Right atrium auricular region (tissue), 2 donors: ENCODE results near the gene SPTBN1. TPM values are rescaled to one million over a fixed set of nuclear protein-coding genes. Genes with fewer than 3 reads are reported as not detected.

ENCODE experiments used
- DNase-seq: peaks from one replicate; pipeline ENCODE4 v3.0.0-alpha.2; 2019; ENCODE audit warnings: low spot score
- H3K27ac ChIP-seq, 2 donors: fragments of 200-600 bp; sonication (generic); 1 replicate in 1 of 2; 2 replicates in 1 of 2; pipeline ENCODE4 v1.5.1; 2016 to 2019
- H3K27me3 ChIP-seq, 2 donors: fragments of 200-600 bp; sonication (generic); one replicate each; pipeline versions ENCODE4 v1.5.1 to v1.6.0; 2017 to 2019
- H3K36me3 ChIP-seq: fragments of 200-600 bp; sonication (generic); one replicate; pipeline ENCODE4 v1.5.1; 2016
- H3K4me1 ChIP-seq, 2 donors: fragments of 200-600 bp; sonication (generic); one replicate each; pipeline versions ENCODE4 v1.5.1 to v1.6.0; 2017 to 2019
- H3K4me3 ChIP-seq, 2 donors: fragments of 200-600 bp; sonication (generic); 1 replicate in 1 of 2; 2 replicates in 1 of 2; pipeline ENCODE4 v1.5.1; 2017 to 2019; ENCODE audit warnings: mild to moderate bottlenecking in 1 of 2, moderate library complexity in 1 of 2
- H3K9me3 ChIP-seq, 2 donors: fragments of 200-600 bp; sonication (generic); one replicate each; pipeline ENCODE4 v1.5.1; 2019
- CTCF ChIP-seq, 2 donors: fragments of 200-600 bp; sonication (generic); IDR thresholded peaks; one replicate each; pipeline ENCODE4 v1.5.1; 2019; ENCODE audit warnings: antibody characterized with exemption in 2 of 2
- total RNA-seq, 2 donors: library from RNA; depleted of rRNA; stranded (reverse); fragments of >200 nt; gene quantifications; one replicate each; pipeline ENCODE4 v1.1.0, GENCODE V29; 2016

SPTBN1 gene
- total RNA-seq, 2 donors from 2014 or later = 265 to 382 TPM

GRCh38 chr2:54589340-54590215 lies 133.5 kb downstream of the SPTBN1 start:
- H3K4me3 ChIP-seq = no peak overlapping the region
- H3K27me3 ChIP-seq = no peaks in the 10 kb centered on the region
- DNase-seq = no peak
- peaks cover 0 to 71% of the 10 kb centered on the region in 2 donors for H3K4me1 ChIP-seq
- peak overlapping the region; percentile 14 to 17 for H3K27ac ChIP-seq
- no peaks in the 10 kb centered on the region for H3K9me3 ChIP-seq
- TF ChIP-seq CTCF (IDR thresholded peaks at IDR 0.05) = no peak
- H3K36me3 ChIP-seq = peaks cover 12% of the 10 kb centered on the region

DNA sequence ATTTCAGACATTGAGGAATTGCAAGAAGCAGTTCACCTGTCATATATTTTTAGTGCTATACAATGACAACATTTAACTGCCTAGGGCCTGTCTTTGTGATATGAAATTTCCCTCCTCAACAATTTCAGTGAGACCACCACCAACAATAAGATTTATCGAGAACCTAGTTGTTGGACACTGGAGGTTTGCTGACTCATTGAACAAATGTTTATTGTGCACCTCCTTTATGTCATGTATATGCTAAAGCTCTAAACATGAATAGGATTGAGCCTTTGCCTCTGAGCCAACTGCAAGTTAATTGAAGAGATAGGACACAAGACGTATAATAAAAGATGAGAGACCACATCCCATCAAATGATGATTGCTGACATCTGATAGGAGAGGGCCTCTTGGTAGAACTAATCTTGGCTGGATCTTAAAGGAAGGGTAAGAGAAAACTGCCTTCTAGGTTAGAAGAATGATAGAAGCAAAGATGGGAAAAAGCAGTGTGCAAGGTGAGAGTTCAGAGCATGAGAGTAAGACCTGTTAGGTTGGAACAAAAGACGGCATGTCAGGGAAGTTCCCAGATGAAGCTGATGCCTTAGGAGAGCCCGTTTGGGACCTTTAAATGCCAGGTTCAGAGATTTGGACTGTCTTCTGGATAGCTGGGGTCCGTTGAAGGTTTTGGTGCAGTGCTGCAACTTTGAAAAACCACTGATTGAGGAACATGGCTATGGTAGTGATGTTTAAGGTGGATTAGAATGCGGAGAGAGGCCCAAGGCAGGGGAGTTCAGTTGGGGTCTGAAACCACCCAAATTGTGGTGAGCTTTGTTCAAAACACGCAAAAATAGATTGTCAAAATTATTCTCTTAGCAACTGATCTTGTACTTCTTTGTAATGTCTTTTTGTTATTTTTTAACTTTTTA lies 134.3 kb downstream of the SPTBN1 start:
- DNase-seq = no peak
- Histone ChIP-seq H3K27me3 (no peaks in the 10 kb centered on the region), H3K27ac (peak overlapping the region; percentile 17 to 22), H3K4me1 (peaks cover 0 to 69% of the 10 kb centered on the region in 2 donors), H3K36me3 (peaks cover 12% of the 10 kb centered on the region), H3K4me3 (no peak overlapping the region), H3K9me3 (no peaks in the 10 kb centered on the region)
- no peak for TF ChIP-seq CTCF (IDR thresholded peaks at IDR 0.05)

GRCh38 chr2:54591551-54591950 lies 135.4 kb downstream of the SPTBN1 start:
- Histone ChIP-seq H3K27ac (no peak overlapping the region), H3K4me1 (peaks cover 0 to 69% of the 10 kb centered on the region in 2 donors)
- no peak for TF ChIP-seq CTCF (IDR thresholded peaks at IDR 0.05)

GRCh38 chr2:54593249-54593648 lies 137.1 kb downstream of the SPTBN1 start:
- Histone ChIP-seq H3K4me1 (peaks cover 0 to 70% of the 10 kb centered on the region in 2 donors), H3K27me3 (no peaks in the 10 kb centered on the region), H3K4me3 (no peak overlapping the region), H3K36me3 (peaks cover 12% of the 10 kb centered on the region), H3K9me3 (no peaks in the 10 kb centered on the region), H3K27ac (no peak overlapping the region)
- no peak for TF ChIP-seq CTCF (IDR thresholded peaks at IDR 0.05)
- no peak for DNase-seq

More at GRCh38 chr2:54591551-54591950, 135.4 kb downstream of the SPTBN1 start:
- Histone ChIP-seq H3K4me3 (no peak overlapping the region), H3K36me3 (peaks cover 12% of the 10 kb centered on the region), H3K9me3 (no peaks in the 10 kb centered on the region), H3K27me3 (no peaks in the 10 kb centered on the region)
- no peak for DNase-seq

GRCh38 chr2:54594048-54594447 lies 137.9 kb downstream of the SPTBN1 start:
- no peak overlapping the region for H3K4me3 ChIP-seq
- peaks cover 12% of the 10 kb centered on the region for H3K36me3 ChIP-seq
- no peak for TF ChIP-seq CTCF (IDR thresholded peaks at IDR 0.05)
- peaks cover 0 to 70% of the 10 kb centered on the region in 2 donors for H3K4me1 ChIP-seq
- no peaks in the 10 kb centered on the region for H3K27me3 ChIP-seq
- no peaks in the 10 kb centered on the region for H3K9me3 ChIP-seq
- no peak for DNase-seq
- H3K27ac ChIP-seq = no peak overlapping the region
